ENCODE measurements around the gene PCDHB5. TPM values are rescaled to one million over a fixed set of nuclear protein-coding genes. Genes with fewer than 3 reads are reported as not detected.

Gene PCDHB5
- total RNA-seq (not detected in 2 replicates), polyA plus RNA-seq (0.06 TPM in 1 of 2 replicates, not detected in the other), polyA minus RNA-seq (0.09 TPM in 1 of 2 replicates, not detected in the other)
- total RNA-seq (2013): 0.09 TPM

GRCh38 chr5:141135030-141135717 is at the start of gene PCDHB5:
TSS of gene PCDHB5 (plus strand) at chr5:141135206. CDS start at chr5:141135435, 229 bp downstream.
- DNase-seq: no peak
- Histone ChIP-seq H3K4me2 (replicated peaks; ENCODE audit: low read depth, low read length, poor library complexity, severe bottlenecking) (no peak within 1 kb of the TSS), H4K20me1 (ENCODE audit: control insufficient read depth, insufficient read depth, low read length, poor library complexity, severe bottlenecking) (no peaks in the 10 kb centered on the region), H3K4me1 (ENCODE audit: control insufficient read depth in 2 of 2, insufficient read depth in 2 of 2, low read length in 2 of 2) (no peaks in the 10 kb centered on the region), H3K9me3 (ENCODE audit: control extremely low read depth in 1 of 3, control insufficient read depth in 2 of 3, insufficient read depth in 1 of 3, low read length in 2 of 3) (peaks cover 7 to 28% (median 13%) of the 10 kb centered on the region in 3 donors), H3K27ac (ENCODE audit: low read length in 2 of 2) (no peak within 1 kb of the TSS), H3K36me3 (replicated peaks in 1 of 2; ENCODE audit: control extremely low read depth in 1 of 2, control insufficient read depth in 1 of 2, extremely low read depth in 1 of 2, insufficient read depth in 2 of 2, low read length in 1 of 2) (no peaks in the 10 kb centered on the region), H3K27me3 (replicated peaks in 1 of 4; ENCODE audit: control extremely low read depth in 1 of 4, control insufficient read depth in 3 of 4, insufficient read depth in 4 of 4, low read length in 3 of 4) (peaks cover 0 to 13% (median 6%) of the 10 kb centered on the region in 4 experiments), H3K9ac (ENCODE audit: low read length) (no peak within 1 kb of the TSS), H3K4me3 (ENCODE audit: control extremely low read depth in 1 of 5, extremely low read depth in 1 of 5, insufficient read depth in 1 of 5, low read depth in 2 of 5, low read length in 4 of 5) (no peak within 1 kb of the TSS), H3K79me2 (ENCODE audit: control insufficient read depth, insufficient read depth, low read length) (no peaks in the 10 kb centered on the region), H2AFZ (ENCODE audit: insufficient read depth, low read depth, low read length, poor library complexity, severe bottlenecking) (no peak within 1 kb of the TSS)
- peak within 1 kb of the TSS; percentile 29 for H3K4me3 Mint-ChIP-seq
- CTCF ChIA-PET: no interaction called here
- POLR2A ChIA-PET: no interaction called here
- intact Hi-C loops (cut with micrococcal nuclease): no loop called here
- peaks cover 6% of the 10 kb centered on the region for H3K27me3 Mint-ChIP-seq
- H3K9me3 Mint-ChIP-seq (ENCODE audit: insufficient read depth): peaks cover 25% of the 10 kb centered on the region
- H3K4me1 Mint-ChIP-seq: no peaks in the 10 kb centered on the region
- TF ChIP-seq EZH2 (IDR thresholded peaks at IDR 0.05; ENCODE audit: borderline replicate concordance, insufficient read depth, low read depth, low read length, poor library complexity, severe bottlenecking): no peak
- TF ChIP-seq CTCF (IDR thresholded peaks at IDR 0.05): no peak
- 36% methylated on average over 22 of the region's 22 CpGs for WGBS (ENCODE audit: insufficient coverage)
- no peak within 1 kb of the TSS for H3K27ac Mint-ChIP-seq
- no peak for ATAC-seq (ENCODE audit: low read depth)

- no peak within 1 kb of the TSS for H2AFZ ChIP-seq (ENCODE audit: insufficient read depth, low read depth, low read length, poor library complexity, severe bottlenecking)
- intact Hi-C loops (cut with micrococcal nuclease): no loop called here
- H3K27ac ChIP-seq (ENCODE audit: low read length in 2 of 2): no peak within 1 kb of the TSS
- H3K27me3 Mint-ChIP-seq: peaks cover 28% of the 10 kb centered on the region
- H3K36me3 ChIP-seq (replicated peaks in 1 of 2; ENCODE audit: control extremely low read depth in 1 of 2, control insufficient read depth in 1 of 2, extremely low read depth in 1 of 2, insufficient read depth in 2 of 2, low read length in 1 of 2): no peaks in the 10 kb centered on the region
- no peak within 1 kb of the TSS for H3K27ac Mint-ChIP-seq
- no peak within 1 kb of the TSS for H3K9ac ChIP-seq (ENCODE audit: low read length)
- no peaks in the 10 kb centered on the region for H3K4me1 Mint-ChIP-seq
- WGBS (ENCODE audit: insufficient coverage): 23% methylated on average over 29 of the region's 29 CpGs
- peaks cover 5% of the 10 kb centered on the region for H3K9me3 Mint-ChIP-seq (ENCODE audit: insufficient read depth)
- H3K4me3 Mint-ChIP-seq: no peak within 1 kb of the TSS
- peaks cover 0 to 13% (median 5%) of the 10 kb centered on the region in 4 experiments for H3K27me3 ChIP-seq (replicated peaks in 1 of 4; ENCODE audit: control extremely low read depth in 1 of 4, control insufficient read depth in 3 of 4, insufficient read depth in 4 of 4, low read length in 3 of 4)
- no peak within 1 kb of the TSS for H3K4me2 ChIP-seq (replicated peaks; ENCODE audit: low read depth, low read length, poor library complexity, severe bottlenecking)
- H3K4me3 ChIP-seq (ENCODE audit: control extremely low read depth in 1 of 5, extremely low read depth in 1 of 5, insufficient read depth in 1 of 5, low read depth in 2 of 5, low read length in 4 of 5): no peak within 1 kb of the TSS
- no peaks in the 10 kb centered on the region for H3K79me2 ChIP-seq (ENCODE audit: control insufficient read depth, insufficient read depth, low read length)
- CTCF ChIA-PET: no interaction called here
- no peaks in the 10 kb centered on the region for H3K4me1 ChIP-seq (ENCODE audit: control insufficient read depth in 2 of 2, insufficient read depth in 2 of 2, low read length in 2 of 2)
- no peak for DNase-seq
- TF ChIP-seq EZH2 (IDR thresholded peaks at IDR 0.05; ENCODE audit: borderline replicate concordance, insufficient read depth, low read depth, low read length, poor library complexity, severe bottlenecking) (no peak), CTCF (IDR thresholded peaks at IDR 0.05) (no peak)
- no peaks in the 10 kb centered on the region for H4K20me1 ChIP-seq (ENCODE audit: control insufficient read depth, insufficient read depth, low read length, poor library complexity, severe bottlenecking)
- H3K9me3 ChIP-seq (ENCODE audit: control extremely low read depth in 1 of 3, control insufficient read depth in 2 of 3, insufficient read depth in 1 of 3, low read length in 2 of 3): peaks cover 1 to 15% (median 3%) of the 10 kb centered on the region in 3 donors
- POLR2A ChIA-PET: no interaction called here
- no peak for ATAC-seq (ENCODE audit: low read depth)
Measured at GRCh38 chr5:141094481-141095262, 40.3 kb upstream of the PCDHB5 start, which contains the start of gene PCDHB2. TSS of gene PCDHB2 (plus strand) at chr5:141094615. CDS start at chr5:141094791, 176 bp downstream.

Measured in B cell (primary cell).